Measurements from ENCODE around the gene RIPOR2.
"Not testable (repeated sequence)": the region's sequence is repeated elsewhere in the genome, so short reads cannot be mapped to it uniquely, and the experiment has no call there.

The RIPOR2 gene

GRCh38 chr6:24931718-24932691, 3.8 kb downstream of the RIPOR2 start:
- Histone ChIP-seq H3K27me3 (ENCODE audit: control insufficient read depth, insufficient read depth, low read length) (no peaks in the 10 kb centered on the region), H3K9me3 (replicated peaks; ENCODE audit: low read length) (no peaks in the 10 kb centered on the region), H3K4me2 (ENCODE audit: low read length) (no peak overlapping the region), H3K4me1 (ENCODE audit: control insufficient read depth, insufficient read depth, low read length) (peaks cover 21% of the 10 kb centered on the region), H3K4me3 (ENCODE audit: low read length) (no peak overlapping the region), H3K36me3 (ENCODE audit: insufficient read depth, low read length) (no peaks in the 10 kb centered on the region), H3K9ac (ENCODE audit: low read depth, low read length) (no peak overlapping the region)

GRCh38 chr6:24931296-24931695, 4.5 kb downstream of the RIPOR2 start:
- Histone ChIP-seq H3K36me3 (ENCODE audit: insufficient read depth, low read length) (no peaks in the 10 kb centered on the region), H3K9me3 (replicated peaks; ENCODE audit: low read length) (no peaks in the 10 kb centered on the region), H3K4me1 (ENCODE audit: control insufficient read depth, insufficient read depth, low read length) (peaks cover 21% of the 10 kb centered on the region), H3K27me3 (ENCODE audit: control insufficient read depth, insufficient read depth, low read length) (no peaks in the 10 kb centered on the region), H3K9ac (ENCODE audit: low read depth, low read length) (no peak overlapping the region), H3K4me3 (ENCODE audit: low read length) (no peak overlapping the region), H3K4me2 (ENCODE audit: low read length) (no peak overlapping the region)

GRCh38 chr6:24930431-24930871, 5.3 kb downstream of the RIPOR2 start:
- Histone ChIP-seq H3K9ac (ENCODE audit: low read depth, low read length) (no peak overlapping the region), H3K4me3 (ENCODE audit: low read length) (no peak overlapping the region), H3K4me2 (ENCODE audit: low read length) (no peak overlapping the region), H3K36me3 (ENCODE audit: insufficient read depth, low read length) (no peaks in the 10 kb centered on the region), H3K9me3 (replicated peaks; ENCODE audit: low read length) (no peaks in the 10 kb centered on the region), H3K27me3 (ENCODE audit: control insufficient read depth, insufficient read depth, low read length) (no peaks in the 10 kb centered on the region), H3K4me1 (ENCODE audit: control insufficient read depth, insufficient read depth, low read length) (peaks cover 21% of the 10 kb centered on the region)

- H3K9ac ChIP-seq (ENCODE audit: low read depth, low read length), result no peak overlapping the region
- no peaks in the 10 kb centered on the region for H3K27me3 ChIP-seq (ENCODE audit: control insufficient read depth, insufficient read depth, low read length)
- peaks cover 21% of the 10 kb centered on the region for H3K4me1 ChIP-seq (ENCODE audit: control insufficient read depth, insufficient read depth, low read length)
- H3K4me2 ChIP-seq (ENCODE audit: low read length), result no peak overlapping the region
- no peaks in the 10 kb centered on the region for H3K9me3 ChIP-seq (replicated peaks; ENCODE audit: low read length)
- H3K4me3 ChIP-seq (ENCODE audit: low read length), result no peak overlapping the region
- no peaks in the 10 kb centered on the region for H3K36me3 ChIP-seq (ENCODE audit: insufficient read depth, low read length)
Measured at GRCh38 chr6:24929242-24929641, 6.5 kb downstream of the RIPOR2 start.

- Histone ChIP-seq H3K4me2 (ENCODE audit: low read length) (no peak overlapping the region), H3K36me3 (ENCODE audit: insufficient read depth, low read length) (no peaks in the 10 kb centered on the region), H3K9ac (ENCODE audit: low read depth, low read length) (no peak overlapping the region), H3K4me1 (ENCODE audit: control insufficient read depth, insufficient read depth, low read length) (peaks cover 21% of the 10 kb centered on the region), H3K4me3 (ENCODE audit: low read length) (no peak overlapping the region), H3K9me3 (replicated peaks; ENCODE audit: low read length) (no peaks in the 10 kb centered on the region), H3K27me3 (ENCODE audit: control insufficient read depth, insufficient read depth, low read length) (no peaks in the 10 kb centered on the region)
Measured at GRCh38 chr6:24927985-24928745, 7.6 kb downstream of the RIPOR2 start.

- Histone ChIP-seq H3K4me2 (ENCODE audit: low read length) (no peak overlapping the region), H3K4me3 (ENCODE audit: low read length) (no peak overlapping the region), H3K27me3 (ENCODE audit: control insufficient read depth, insufficient read depth, low read length) (no peaks in the 10 kb centered on the region), H3K9me3 (replicated peaks; ENCODE audit: low read length) (no peaks in the 10 kb centered on the region), H3K4me1 (ENCODE audit: control insufficient read depth, insufficient read depth, low read length) (peaks cover 21% of the 10 kb centered on the region), H3K9ac (ENCODE audit: low read depth, low read length) (no peak overlapping the region), H3K36me3 (ENCODE audit: insufficient read depth, low read length) (no peaks in the 10 kb centered on the region)
Measured at GRCh38 chr6:24927277-24927955, 8.3 kb downstream of the RIPOR2 start.

GRCh38 chr6:24926647-24927046, 9.1 kb downstream of the RIPOR2 start:
- not testable (repeated sequence) for H3K27me3 ChIP-seq (ENCODE audit: control insufficient read depth, insufficient read depth, low read length); H3K4me2 ChIP-seq (ENCODE audit: low read length); H3K9ac ChIP-seq (ENCODE audit: low read depth, low read length); H3K4me3 ChIP-seq (ENCODE audit: low read length); H3K9me3 ChIP-seq (replicated peaks; ENCODE audit: low read length); H3K36me3 ChIP-seq (ENCODE audit: insufficient read depth, low read length)
- H3K4me1 ChIP-seq (ENCODE audit: control insufficient read depth, insufficient read depth, low read length), result peaks cover 18% of the 10 kb centered on the region

GRCh38 chr6:24926192-24926591, 9.6 kb downstream of the RIPOR2 start:
- no peaks in the 10 kb centered on the region for H3K9me3 ChIP-seq (replicated peaks; ENCODE audit: low read length)
- no peak overlapping the region for H3K9ac ChIP-seq (ENCODE audit: low read depth, low read length)
- no peaks in the 10 kb centered on the region for H3K27me3 ChIP-seq (ENCODE audit: control insufficient read depth, insufficient read depth, low read length)
- no peak overlapping the region for H3K4me3 ChIP-seq (ENCODE audit: low read length)
- H3K4me1 ChIP-seq (ENCODE audit: control insufficient read depth, insufficient read depth, low read length), result peaks cover 15% of the 10 kb centered on the region
- H3K36me3 ChIP-seq (ENCODE audit: insufficient read depth, low read length), result no peaks in the 10 kb centered on the region
- no peak overlapping the region for H3K4me2 ChIP-seq (ENCODE audit: low read length)

GRCh38 chr6:24925661-24926060, 10.1 kb downstream of the RIPOR2 start:
- no peaks in the 10 kb centered on the region for H3K27me3 ChIP-seq (ENCODE audit: control insufficient read depth, insufficient read depth, low read length)
- no peaks in the 10 kb centered on the region for H3K9me3 ChIP-seq (replicated peaks; ENCODE audit: low read length)
- peaks cover 11% of the 10 kb centered on the region for H3K4me1 ChIP-seq (ENCODE audit: control insufficient read depth, insufficient read depth, low read length)
- no peaks in the 10 kb centered on the region for H3K36me3 ChIP-seq (ENCODE audit: insufficient read depth, low read length)
- no peak overlapping the region for H3K4me2 ChIP-seq (ENCODE audit: low read length)
- H3K9ac ChIP-seq (ENCODE audit: low read depth, low read length), result no peak overlapping the region
- H3K4me3 ChIP-seq (ENCODE audit: low read length), result no peak overlapping the region

GRCh38 chr6:24924580-24925356, 11.0 kb downstream of the RIPOR2 start:
- Histone ChIP-seq H3K4me1 (ENCODE audit: control insufficient read depth, insufficient read depth, low read length) (peaks cover 6% of the 10 kb centered on the region), H3K4me3 (ENCODE audit: low read length) (no peak overlapping the region), H3K27me3 (ENCODE audit: control insufficient read depth, insufficient read depth, low read length) (no peaks in the 10 kb centered on the region), H3K9me3 (replicated peaks; ENCODE audit: low read length) (no peaks in the 10 kb centered on the region), H3K4me2 (ENCODE audit: low read length) (no peak overlapping the region), H3K9ac (ENCODE audit: low read depth, low read length) (no peak overlapping the region), H3K36me3 (ENCODE audit: insufficient read depth, low read length) (no peaks in the 10 kb centered on the region)

Measured in skeletal muscle satellite cell (primary cell).